ENCODE results near the gene STARD3. TPM values are rescaled to one million over a fixed set of nuclear protein-coding genes. Genes with fewer than 3 reads are reported as not detected.
A peak's percentile ranks its signal among the peaks of the same experiment; 100 is the strongest.

The STARD3 gene
- total and polyA plus RNA-seq, 9 of the 15 experiments (the other 6 are each of a cell fraction or from before 2014, with no cell fraction given), result 0.63 to 87.0 (median 46.0) TPM

DNA sequence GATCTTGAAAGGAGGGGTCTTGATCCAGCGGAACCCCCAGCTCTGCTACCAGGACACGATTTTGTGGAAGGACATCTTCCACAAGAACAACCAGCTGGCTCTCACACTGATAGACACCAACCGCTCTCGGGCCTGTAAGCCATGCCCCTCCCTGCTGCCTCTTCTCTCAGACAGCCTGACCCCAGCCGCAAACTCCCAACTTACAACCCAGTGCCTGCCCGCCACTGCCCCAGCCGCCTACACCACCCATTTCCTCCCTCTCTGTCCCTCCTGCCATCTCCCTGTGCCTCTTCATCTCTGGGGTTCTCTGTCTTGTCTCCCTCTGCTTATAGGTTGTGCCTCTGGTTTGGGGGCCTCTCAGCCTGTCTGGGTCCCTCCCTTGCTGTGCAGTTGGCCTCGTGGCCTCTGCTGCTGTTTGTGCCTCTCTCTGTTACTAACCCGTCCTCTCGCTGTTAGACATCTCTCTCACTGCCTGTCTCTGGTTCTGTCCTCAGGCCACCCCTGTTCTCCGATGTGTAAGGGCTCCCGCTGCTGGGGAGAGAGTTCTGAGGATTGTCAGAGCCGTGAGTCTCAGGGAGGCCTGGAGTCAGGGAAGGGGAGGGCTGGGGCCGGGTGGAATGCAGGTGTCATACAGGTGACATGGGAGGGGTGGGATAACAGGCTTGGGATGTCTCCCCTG, 72.5 kb downstream of the STARD3 start:
- Histone ChIP-seq H3K27ac (ENCODE audit: extremely low read depth, low read depth, low read length) (no peak overlapping the region), H3K4me3 (no peak overlapping the region), H3K36me3 (ENCODE audit: control insufficient read depth, insufficient read depth, low read length) (no peaks in the 10 kb centered on the region), H3K79me2 (ENCODE audit: control insufficient read depth, insufficient read depth, low read length) (no peaks in the 10 kb centered on the region), H3K27me3 (ENCODE audit: control insufficient read depth in 2 of 2, insufficient read depth in 2 of 2, low read length in 2 of 2) (0 out of 5 replicates have a peak, but pooled peaks cover 0 to 5% of the 10 kb centered on the region in 2 experiments), H3K9ac (ENCODE audit: insufficient read depth in 1 of 2, low read depth in 2 of 2, low read length in 2 of 2) (peak overlapping the region in 1 of 2 experiments; percentile 59; a peak in 1 of 4 replicates), H2AFZ (ENCODE audit: low read depth, low read length) (no peak overlapping the region), H4K20me1 (replicated peaks; ENCODE audit: control insufficient read depth, insufficient read depth, low read length) (no peaks in the 10 kb centered on the region; the same call in 1 of the 2 replicates), H3K9me1 (ENCODE audit: control insufficient read depth, insufficient read depth, low read length) (no peaks in the 10 kb centered on the region), H3K4me1 (replicated peaks in 1 of 2; ENCODE audit: control insufficient read depth in 2 of 2, insufficient read depth in 2 of 2, low read length in 2 of 2) (peaks cover 0 to 25% of the 10 kb centered on the region in 2 experiments; a peak in 3 of 5 replicates), H3K9me3 (replicated peaks; ENCODE audit: control insufficient read depth, insufficient read depth, low read depth, low read length) (no peaks in the 10 kb centered on the region), H3K4me2 (ENCODE audit: insufficient read depth, low read length) (no peak overlapping the region)
- ATAC-seq (peak; percentile 31; the same call in 2 of the 3 replicates), FAIRE-seq (no peak), DNase-seq (ENCODE audit: extremely low read depth in 1 of 4, low spot score in 3 of 4) (no peak)
- TF ChIP-seq, protein P1, sequence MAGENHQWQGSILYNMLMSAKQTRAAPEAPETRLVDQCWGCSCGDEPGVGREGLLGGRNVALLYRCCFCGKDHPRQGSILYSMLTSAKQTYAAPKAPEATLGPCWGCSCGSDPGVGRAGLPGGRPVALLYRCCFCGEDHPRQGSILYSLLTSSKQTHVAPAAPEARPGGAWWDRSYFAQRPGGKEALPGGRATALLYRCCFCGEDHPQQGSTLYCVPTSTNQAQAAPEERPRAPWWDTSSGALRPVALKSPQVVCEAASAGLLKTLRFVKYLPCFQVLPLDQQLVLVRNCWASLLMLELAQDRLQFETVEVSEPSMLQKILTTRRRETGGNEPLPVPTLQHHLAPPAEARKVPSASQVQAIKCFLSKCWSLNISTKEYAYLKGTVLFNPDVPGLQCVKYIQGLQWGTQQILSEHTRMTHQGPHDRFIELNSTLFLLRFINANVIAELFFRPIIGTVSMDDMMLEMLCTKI (IDR thresholded peaks at IDR 0.05; ENCODE audit: partially characterized antibody), result no peak
- TF ChIP-seq XRCC3 (IDR thresholded peaks at IDR 0.05) (no peak), THRAP3 (IDR thresholded peaks at IDR 0.05; ENCODE audit: borderline replicate concordance) (no peak), PHF21A (IDR thresholded peaks at IDR 0.05; ENCODE audit: borderline replicate concordance, low read depth) (no peak), U2AF2 (optimal IDR thresholded peaks at IDR 0.05; ENCODE audit: low read depth, low read length) (no peak), ZNF785 (CRISPR knock-in tag; IDR thresholded peaks at IDR 0.05) (no peak), ZNF696 (CRISPR knock-in tag; conservative IDR thresholded peaks at IDR 0.05) (no peak), HDAC2 (IDR thresholded peaks at IDR 0.05) (no peak), NFYB (IDR thresholded peaks at IDR 0.05; ENCODE audit: extremely low read depth, insufficient read length) (no peak), ETS2 (tag; IDR thresholded peaks at IDR 0.05; ENCODE audit: borderline replicate concordance, poor library complexity, severe bottlenecking) (no peak)
- TF ChIP-seq, protein P2, sequence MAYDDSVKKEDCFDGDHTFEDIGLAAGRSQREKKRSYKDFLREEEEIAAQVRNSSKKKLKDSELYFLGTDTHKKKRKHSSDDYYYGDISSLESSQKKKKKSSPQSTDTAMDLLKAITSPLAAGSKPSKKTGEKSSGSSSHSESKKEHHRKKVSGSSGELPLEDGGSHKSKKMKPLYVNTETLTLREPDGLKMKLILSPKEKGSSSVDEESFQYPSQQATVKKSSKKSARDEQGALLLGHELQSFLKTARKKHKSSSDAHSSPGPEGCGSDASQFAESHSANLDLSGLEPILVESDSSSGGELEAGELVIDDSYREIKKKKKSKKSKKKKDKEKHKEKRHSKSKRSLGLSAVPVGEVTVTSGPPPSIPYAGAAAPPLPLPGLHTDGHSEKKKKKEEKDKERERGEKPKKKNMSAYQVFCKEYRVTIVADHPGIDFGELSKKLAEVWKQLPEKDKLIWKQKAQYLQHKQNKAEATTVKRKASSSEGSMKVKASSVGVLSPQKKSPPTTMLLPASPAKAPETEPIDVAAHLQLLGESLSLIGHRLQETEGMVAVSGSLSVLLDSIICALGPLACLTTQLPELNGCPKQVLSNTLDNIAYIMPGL (CRISPR knock-in tag; IDR thresholded peaks at IDR 0.05), result no peak
- in situ Hi-C loops (cut with MboI), result no loop called here
- intact Hi-C loops (cut with micrococcal nuclease), result no loop called here
- ChIA-PET POLR2A (interaction anchor here (0.7 to 1.6 kb wide), 5 partner anchors 14 to 77 kb away, joined by 3 to 6 read pairs (median 3); partner anchors contain the start of gene PGAP3), CTCF (ENCODE audit: low intra/inter-chr PET ratio) (no interaction called here)
- BruUV-seq (replicated peaks), result no TSS peak
- WGBS (ENCODE audit: insufficient coverage, low coverage, missing lambda C conversion rate), result 38% methylated on average over 14 of the region's 14 CpGs
